Breast epithelium (tissue), 4 donors: ENCODE measurements around the gene CHKA. TPM values are rescaled to one million over a fixed set of nuclear protein-coding genes. Genes with fewer than 3 reads are reported as not detected.

Experiments used
- DNase-seq, 2 donors: peaks; one replicate each; pipeline ENCODE4 v3.0.0-alpha.2; 2019; ENCODE audit warnings: low spot score in 2 of 2
- H3K27ac ChIP-seq, 2 donors: fragments of 200-600 bp; sonication (generic) in 1 of 2; one replicate each; pipeline ENCODE4 v1.5.1; 2016 to 2019; ENCODE audit warnings: mild to moderate bottlenecking in 1 of 2
- H3K27me3 ChIP-seq, 2 donors: fragments of 200-600 bp; sonication (generic) in 1 of 2; one replicate each; pipeline versions ENCODE4 v1.5.1 to v1.6.0; 2017 to 2019; ENCODE audit warnings: control low read depth in 1 of 2, mild to moderate bottlenecking in 1 of 2
- H3K36me3 ChIP-seq: fragments of 200-600 bp; one replicate; pipeline ENCODE4 v1.5.1; 2019
- H3K4me1 ChIP-seq, 2 donors: fragments of 200-600 bp; sonication (generic); one replicate each; pipeline ENCODE4 v1.5.1; 2016 to 2019; ENCODE audit warnings: control low read depth in 1 of 2
- H3K4me3 ChIP-seq, 3 donors: fragments of 200-600 bp; sonication (generic); 1 replicate in 2 of 3; 2 replicates in 1 of 3; pipeline ENCODE4 v1.5.1; 2016 to 2019; ENCODE audit warnings: mild to moderate bottlenecking in 3 of 3, moderate library complexity in 2 of 3
- H3K9me3 ChIP-seq, 2 donors: fragments of 200-600 bp; sonication (generic) in 1 of 2; one replicate each; pipeline ENCODE4 v1.5.1; 2016 to 2019; ENCODE audit warnings: control low read depth in 1 of 2
- CTCF ChIP-seq, 3 donors: fragments of 450-650 bp; IDR thresholded peaks; one replicate each; pipeline ENCODE4 v1.5.1; 2016 to 2017; ENCODE audit warnings: antibody characterized with exemption in 3 of 3, mild to moderate bottlenecking in 3 of 3, moderate library complexity in 3 of 3
- POLR2A ChIP-seq: fragments of 450-650 bp; IDR thresholded peaks from one replicate; pipeline ENCODE4 v1.6.1; 2016; ENCODE audit warnings: antibody characterized with exemption, mild to moderate bottlenecking, moderate library complexity
- POLR2AphosphoS5 ChIP-seq, 3 donors: sonication (generic); formaldehyde crosslinking; IDR thresholded peaks; one replicate each; pipeline ENCODE4 v1.6.1; 2017; ENCODE audit warnings: antibody characterized with exemption in 3 of 3
- intact Hi-C: fragments of 100-400 bp; cut with DNase I; formaldehyde crosslinking; loops from one replicate; pipeline ENCODE4 v1.15.1; 2023; ENCODE audit warnings: low total_unique reads
- total RNA-seq, 3 donors: library from RNA; depleted of rRNA; stranded (reverse); fragments of >200 nt; gene quantifications; one replicate each; pipeline ENCODE4 v1.1.0, GENCODE V29; 2016

CHKA gene
- total RNA-seq, 3 donors from 2014 or later = 52.1 to 73.0 (median 71.7) TPM

DNA sequence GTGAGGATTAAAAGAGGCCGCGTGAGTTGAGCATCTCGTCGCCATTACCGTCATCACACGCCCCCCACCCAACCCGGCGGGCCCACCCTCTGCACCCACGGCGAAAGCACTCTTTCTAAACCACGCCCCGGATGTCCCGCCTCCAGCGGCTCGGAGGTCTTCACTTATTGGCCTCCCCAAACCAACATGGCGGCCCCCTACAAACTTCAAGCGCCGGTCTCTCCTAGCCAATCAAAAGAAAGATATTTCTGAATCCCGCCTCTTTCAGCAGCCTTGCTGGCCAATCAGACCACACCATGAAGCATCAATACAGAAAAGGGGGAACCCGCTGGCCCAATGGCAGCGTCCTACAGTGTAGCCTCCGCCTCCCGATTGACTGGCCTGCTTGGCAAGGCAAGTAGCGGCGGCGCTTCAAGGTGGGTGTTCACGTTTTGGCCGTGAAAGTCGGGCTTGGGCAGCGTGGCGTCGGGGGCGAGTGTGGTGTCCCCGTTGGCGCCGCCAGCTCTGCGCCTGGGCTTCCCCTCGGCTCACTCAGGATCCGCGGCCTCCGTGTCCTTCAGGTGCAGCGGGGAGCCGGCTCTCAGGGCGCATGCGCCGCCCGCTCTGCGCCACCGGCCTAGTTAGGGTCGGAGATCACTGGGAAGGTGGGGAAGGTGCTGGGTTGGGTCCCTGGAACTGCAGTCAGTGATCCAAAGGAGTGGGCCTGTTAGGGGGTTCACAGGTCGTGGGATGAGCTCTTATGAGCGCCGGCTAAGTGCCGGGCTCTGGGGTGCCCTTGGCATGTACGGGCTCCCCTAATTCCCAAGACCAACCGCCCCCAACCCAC, 90.7 kb downstream of the CHKA start, which contains the start of gene NDUFS8:
TSS of gene NDUFS8 (plus strand) at position 364 of the 826 bp plus-strand sequence. CDS start 1,471 bp downstream, outside the sequence.
- Histone ChIP-seq H3K4me3 (peak within 1 kb of the TSS; percentile 83), H3K36me3 (no peaks in the 10 kb centered on the region), H3K9me3 (no peaks in the 10 kb centered on the region), H3K27ac (peak within 1 kb of the TSS; percentile 84 to 88), H3K27me3 (no peaks in the 10 kb centered on the region), H3K4me1 (peaks cover 4 to 9% of the 10 kb centered on the region in 2 donors)
- peak; percentile 96 to 99 for DNase-seq
- TF ChIP-seq POLR2AphosphoS5 (IDR thresholded peaks at IDR 0.05) (peak in 2 of 3 donors; percentile 57 to 74), CTCF (IDR thresholded peaks at IDR 0.05) (no peak), POLR2A (no peak)
- intact Hi-C loops = no loop called here

DNA sequence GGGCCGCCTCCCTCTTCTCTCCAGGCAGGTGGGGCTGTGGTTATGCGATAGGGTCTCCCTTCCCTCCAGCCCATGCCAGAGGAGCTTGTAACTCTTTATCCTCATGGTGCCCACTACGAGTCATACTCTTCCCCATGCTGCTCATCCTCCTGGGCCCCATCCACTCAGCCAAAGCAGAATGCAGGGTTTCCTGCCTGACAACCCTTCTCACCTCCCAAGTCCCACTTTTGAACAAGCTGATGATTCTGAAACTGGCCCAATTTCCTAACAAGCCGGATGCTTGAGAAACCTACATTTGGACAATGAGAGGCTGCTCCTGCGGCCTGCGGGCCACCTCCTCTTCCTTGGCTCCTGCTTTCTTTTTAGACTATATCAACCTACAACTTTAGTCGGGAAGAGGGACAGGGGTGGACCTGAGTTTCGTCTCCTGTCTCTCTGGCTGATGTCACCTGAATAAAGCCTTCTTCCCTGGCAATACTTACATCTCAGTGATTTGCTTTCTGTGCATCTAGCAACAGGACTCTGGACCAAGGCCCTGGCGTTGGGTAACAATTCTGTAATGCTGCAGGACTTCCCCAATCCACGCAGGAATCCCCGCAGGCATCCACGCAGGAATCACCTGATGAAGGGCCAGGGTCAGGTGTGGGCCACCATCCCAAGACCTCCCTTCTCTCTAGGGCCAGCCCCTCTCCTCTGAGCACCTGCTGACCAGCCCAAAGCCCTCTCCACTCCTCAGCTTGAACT, 92.2 kb downstream of the CHKA start:
- no peak for TF ChIP-seq CTCF (IDR thresholded peaks at IDR 0.05)
- no peak for TF ChIP-seq POLR2A
- TF ChIP-seq POLR2AphosphoS5 (IDR thresholded peaks at IDR 0.05) = no peak
- Histone ChIP-seq H3K27me3 (no peaks in the 10 kb centered on the region), H3K9me3 (peaks cover 10 to 11% of the 10 kb centered on the region in 2 donors), H3K4me1 (peaks cover 4 to 9% of the 10 kb centered on the region in 2 donors), H3K36me3 (no peaks in the 10 kb centered on the region), H3K4me3 (peak overlapping the region in 1 of 3 donors; percentile 83), H3K27ac (no peak overlapping the region)
- intact Hi-C loops = no loop called here
- no peak for DNase-seq

GRCh38 chr11:68027667-68028066, 93.5 kb downstream of the CHKA start:
- intact Hi-C loops = no loop called here
- H3K4me1 ChIP-seq = peaks cover 4 to 9% of the 10 kb centered on the region in 2 donors

DNA sequence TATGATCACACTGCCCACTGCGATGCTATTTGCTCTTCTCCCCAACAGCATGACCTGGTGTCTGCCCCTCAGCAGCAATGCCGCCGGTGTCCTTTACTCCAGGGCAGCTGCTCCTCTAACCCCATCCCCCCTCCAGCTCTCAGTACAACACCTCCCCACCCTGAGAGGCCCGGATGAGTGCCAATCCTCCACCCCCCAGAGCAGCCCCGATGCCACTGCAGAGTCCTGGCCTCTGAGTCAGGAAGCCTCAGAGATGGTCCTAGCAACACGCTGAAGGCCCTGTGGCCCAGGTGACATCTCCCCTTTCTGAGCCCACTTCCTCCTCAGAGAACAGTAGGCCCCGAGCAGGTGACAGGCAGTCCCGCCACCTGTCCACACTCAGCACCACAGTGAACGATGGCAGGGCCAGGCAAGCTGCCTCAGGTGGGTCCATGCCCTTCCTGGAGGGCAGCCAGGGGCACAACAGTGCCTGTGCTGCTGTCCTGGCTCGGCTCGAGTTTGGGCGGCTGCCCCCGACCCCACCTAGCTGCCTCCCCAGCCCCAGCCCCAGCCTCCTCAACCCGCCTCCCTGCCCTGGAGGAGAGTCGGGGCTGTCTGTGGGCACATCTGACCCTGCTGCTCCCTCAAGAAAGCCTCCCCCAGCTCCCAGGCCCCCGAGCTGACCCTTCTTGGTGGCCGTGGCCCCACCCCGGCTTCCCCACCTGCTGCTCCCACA, 94.6 kb downstream of the CHKA start:
- H3K36me3 ChIP-seq = no peaks in the 10 kb centered on the region
- intact Hi-C loops = no loop called here
- H3K4me1 ChIP-seq = peaks cover 2 to 4% of the 10 kb centered on the region in 2 donors
- no peaks in the 10 kb centered on the region for H3K27me3 ChIP-seq
- no peak for TF ChIP-seq CTCF (IDR thresholded peaks at IDR 0.05)
- TF ChIP-seq POLR2AphosphoS5 (IDR thresholded peaks at IDR 0.05) = no peak
- no peak for TF ChIP-seq POLR2A
- H3K4me3 ChIP-seq = no peak overlapping the region
- peaks cover 10 to 11% of the 10 kb centered on the region in 2 donors for H3K9me3 ChIP-seq
- H3K27ac ChIP-seq = no peak overlapping the region
- no peak for DNase-seq

More at GRCh38 chr11:68027667-68028066, 93.5 kb downstream of the CHKA start:
- Histone ChIP-seq H3K4me3 (no peak overlapping the region), H3K27me3 (no peaks in the 10 kb centered on the region), H3K36me3 (no peaks in the 10 kb centered on the region), H3K27ac (no peak overlapping the region), H3K9me3 (peaks cover 10 to 11% of the 10 kb centered on the region in 2 donors)
- DNase-seq = no peak
- no peak for TF ChIP-seq CTCF (IDR thresholded peaks at IDR 0.05)
- TF ChIP-seq POLR2AphosphoS5 (IDR thresholded peaks at IDR 0.05) = no peak
- no peak for TF ChIP-seq POLR2A
